HG03135 (cell line): Measurements from ENCODE around the gene ZSWIM3.
A peak's percentile ranks its signal among the peaks of the same experiment; 100 is the strongest.

Experiments used
- ATAC-seq: cut with Tn5 transposase; IDR thresholded peaks from one replicate; pipeline ENCODE4 v1.9.1; 2021; ENCODE audit warnings: mild to moderate bottlenecking, moderate library complexity; ENCODE audit not compliant: unreplicated experiment

ZSWIM3 gene

DNA sequence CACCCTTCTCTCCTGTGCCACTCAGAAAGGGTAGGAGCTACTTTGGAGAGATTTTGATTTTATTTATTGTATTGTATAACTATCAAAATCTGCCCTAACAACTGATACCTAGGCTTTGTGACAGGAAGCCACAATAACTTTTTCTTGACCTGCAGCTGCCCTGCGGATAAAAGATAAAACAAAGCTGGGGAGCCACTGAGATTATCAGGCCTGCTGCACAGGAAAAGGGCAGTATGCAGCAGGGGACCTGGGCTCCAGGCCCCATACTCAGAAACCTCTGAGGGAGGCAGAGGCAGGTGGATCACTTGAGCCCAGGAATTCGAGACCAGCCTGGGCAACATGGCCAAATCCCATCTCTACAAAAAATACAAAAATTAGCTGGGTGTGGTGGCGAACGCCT is 24.8 kb upstream of the ZSWIM3 start:
- no peak for ATAC-seq

DNA sequence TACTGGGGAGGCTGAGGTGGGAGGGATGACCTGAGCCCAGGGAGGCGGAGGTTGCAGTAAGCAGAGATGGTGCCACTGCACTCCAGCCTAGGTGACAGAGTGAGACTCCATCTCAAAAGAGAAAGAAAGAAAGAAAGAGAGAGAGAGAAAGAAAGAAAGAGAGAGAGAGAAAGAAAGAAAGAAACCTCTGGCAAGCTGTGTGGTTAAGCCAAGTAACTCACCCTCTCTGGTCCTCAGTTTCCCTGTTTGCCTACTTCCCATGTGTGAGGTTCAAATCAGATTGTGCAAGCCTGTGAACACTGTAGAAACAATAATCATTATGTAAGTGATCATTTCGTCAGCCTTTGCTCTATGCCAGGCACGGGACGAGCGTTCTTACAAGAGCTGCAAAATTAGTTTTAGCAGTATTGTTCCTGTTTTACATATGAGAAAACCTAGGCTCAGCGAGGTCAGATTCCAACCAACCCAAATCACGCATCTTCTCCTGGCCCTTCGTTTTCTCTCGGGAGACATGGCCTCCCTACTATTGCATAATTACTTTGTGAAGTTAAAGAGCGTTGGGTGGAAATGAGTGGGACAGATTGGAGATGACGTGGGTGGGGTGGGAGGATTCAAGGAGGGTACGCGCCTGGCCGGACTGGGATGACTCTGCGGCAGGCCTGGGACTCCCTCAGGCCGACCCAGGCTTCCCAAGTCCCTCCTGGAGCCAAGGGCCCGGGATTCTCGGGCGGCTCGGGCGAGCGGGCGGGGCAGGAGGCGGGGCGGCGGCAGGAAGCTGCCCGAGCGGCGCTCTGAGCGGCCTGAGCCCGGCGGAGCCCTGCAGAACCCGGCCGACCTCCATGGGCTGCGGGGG is 24.2 kb upstream of the ZSWIM3 start, which contains the start of gene SNX21:
Gene SNX21 (plus strand): TSS at position 770 of the 853 bp plus-strand sequence. CDS start 121 bp downstream, outside the sequence.
- ATAC-seq = no peak

DNA sequence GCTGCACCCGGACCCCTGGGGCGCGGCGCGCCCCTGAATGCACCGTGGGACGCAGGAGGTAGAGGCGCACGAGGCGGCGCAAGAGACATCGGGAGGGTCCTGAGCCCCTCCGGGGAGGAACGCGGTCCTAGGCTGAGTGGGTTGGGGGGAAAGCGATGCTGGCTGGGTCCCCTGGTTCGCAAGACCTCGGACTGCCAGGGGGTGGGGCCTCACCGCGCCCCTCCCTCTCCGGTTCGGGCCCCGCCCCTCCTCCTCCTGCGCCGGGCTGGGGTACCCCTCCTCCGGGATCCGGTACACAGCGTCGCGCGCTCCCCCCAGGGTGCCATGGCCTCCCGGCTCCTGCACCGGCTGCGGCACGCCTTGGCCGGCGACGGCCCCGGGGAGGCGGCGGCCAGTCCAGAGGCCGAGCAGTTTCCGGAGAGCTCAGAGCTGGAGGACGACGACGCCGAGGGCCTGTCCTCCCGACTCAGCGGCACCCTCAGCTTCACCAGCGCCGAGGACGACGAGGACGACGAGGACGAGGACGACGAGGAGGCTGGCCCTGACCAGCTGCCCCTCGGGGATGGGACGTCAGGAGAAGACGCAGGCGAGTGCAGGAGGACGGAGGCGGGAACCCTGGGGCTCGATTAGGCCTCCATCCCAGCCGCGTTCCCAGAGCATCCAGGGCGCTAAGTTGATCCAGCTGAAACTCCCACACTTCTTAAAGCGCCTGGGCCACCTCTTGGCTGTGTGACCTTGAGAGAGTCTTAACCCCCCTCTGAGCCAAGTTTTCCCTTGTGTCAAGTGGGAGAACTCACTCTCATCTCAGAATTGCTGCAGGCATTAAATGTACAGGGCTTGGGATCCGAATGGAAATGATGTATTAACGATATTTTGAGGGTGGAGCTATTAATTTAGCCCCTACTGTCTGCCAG is 23.3 kb upstream of the ZSWIM3 start:
- no peak for ATAC-seq

GRCh38 chr20:45834797-45835161 is 22.6 kb upstream of the ZSWIM3 start:
- no peak for ATAC-seq

DNA sequence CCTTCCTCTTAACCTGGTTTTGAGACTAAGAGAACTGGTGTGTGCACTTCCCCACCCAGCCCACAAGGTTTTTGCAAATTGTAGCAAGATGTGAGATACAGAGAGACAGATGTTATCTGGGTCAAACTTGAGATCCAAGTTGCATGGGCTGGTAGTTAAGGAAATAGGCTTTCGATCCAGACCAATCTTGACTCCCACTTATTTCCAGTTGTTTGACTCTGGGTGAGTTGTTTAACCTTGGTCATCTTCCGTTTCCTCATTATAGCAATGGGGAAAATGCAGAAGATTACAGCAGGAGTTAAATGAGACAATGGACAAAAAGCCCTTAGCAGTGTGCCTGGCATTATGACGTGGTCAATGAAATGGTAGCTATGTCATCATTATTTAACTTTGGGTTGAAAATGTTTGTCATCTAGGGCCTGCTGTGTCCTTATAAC is 22.1 kb upstream of the ZSWIM3 start:
- no peak for ATAC-seq

DNA sequence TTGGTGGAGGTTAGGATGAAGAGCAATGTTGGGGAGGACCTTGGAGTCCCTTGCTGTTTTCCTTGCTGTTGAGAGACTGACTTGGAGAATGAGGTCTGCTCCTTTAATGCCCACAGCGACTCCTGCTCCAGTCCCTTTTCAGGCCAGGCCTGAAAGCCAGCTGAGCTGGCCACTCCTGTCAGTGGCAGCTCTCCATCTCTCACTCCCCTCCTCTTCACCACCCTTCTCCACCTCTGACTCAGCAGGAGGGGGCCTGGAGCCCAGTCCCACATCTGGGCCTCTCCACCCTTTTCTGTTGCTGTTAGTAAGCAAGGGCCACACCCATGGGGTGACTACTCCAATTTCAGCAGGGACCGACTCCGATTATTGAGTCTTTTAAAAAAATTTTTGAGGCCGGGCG is 21.6 kb upstream of the ZSWIM3 start:
- no peak for ATAC-seq

DNA sequence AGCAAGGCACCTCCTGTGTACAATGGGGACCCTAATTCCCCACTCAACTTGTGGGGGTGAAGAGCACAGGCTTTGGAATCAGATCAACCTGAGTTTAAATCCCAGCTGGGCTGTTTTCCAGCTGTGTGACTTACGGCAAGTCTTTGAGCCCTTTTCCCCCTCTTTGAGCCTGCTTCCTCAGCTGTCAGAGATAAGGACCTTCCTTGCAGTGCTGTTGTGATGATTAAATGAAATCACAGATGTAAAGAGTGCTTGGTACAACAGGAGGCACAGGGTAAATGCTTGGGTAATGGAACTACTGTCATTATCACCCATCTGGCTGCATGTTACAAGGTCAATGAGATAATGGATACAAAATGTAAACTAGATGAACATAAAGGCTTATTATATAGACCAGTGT is 20.6 kb upstream of the ZSWIM3 start:
- no peak for ATAC-seq

DNA sequence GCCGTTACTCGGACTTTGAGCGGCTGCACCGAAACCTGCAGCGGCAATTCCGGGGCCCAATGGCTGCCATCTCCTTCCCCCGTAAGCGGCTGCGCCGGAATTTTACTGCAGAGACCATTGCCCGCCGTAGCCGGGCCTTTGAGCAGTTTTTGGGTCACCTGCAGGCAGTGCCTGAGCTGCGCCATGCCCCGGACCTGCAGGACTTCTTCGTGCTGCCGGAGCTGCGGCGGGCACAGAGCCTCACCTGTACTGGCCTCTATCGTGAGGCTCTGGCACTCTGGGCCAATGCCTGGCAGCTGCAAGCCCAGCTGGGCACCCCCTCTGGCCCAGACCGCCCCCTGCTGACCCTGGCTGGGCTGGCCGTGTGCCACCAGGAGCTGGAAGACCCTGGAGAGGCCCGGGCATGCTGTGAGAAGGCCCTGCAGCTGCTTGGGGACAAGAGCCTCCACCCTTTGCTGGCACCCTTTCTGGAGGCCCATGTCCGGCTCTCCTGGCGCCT is 16.7 kb upstream of the ZSWIM3 start:
- no peak for ATAC-seq

- ATAC-seq = no peak
These were observed 15.8 kb upstream of the ZSWIM3 start for GRCh38 chr20:45841407-45842129.

DNA sequence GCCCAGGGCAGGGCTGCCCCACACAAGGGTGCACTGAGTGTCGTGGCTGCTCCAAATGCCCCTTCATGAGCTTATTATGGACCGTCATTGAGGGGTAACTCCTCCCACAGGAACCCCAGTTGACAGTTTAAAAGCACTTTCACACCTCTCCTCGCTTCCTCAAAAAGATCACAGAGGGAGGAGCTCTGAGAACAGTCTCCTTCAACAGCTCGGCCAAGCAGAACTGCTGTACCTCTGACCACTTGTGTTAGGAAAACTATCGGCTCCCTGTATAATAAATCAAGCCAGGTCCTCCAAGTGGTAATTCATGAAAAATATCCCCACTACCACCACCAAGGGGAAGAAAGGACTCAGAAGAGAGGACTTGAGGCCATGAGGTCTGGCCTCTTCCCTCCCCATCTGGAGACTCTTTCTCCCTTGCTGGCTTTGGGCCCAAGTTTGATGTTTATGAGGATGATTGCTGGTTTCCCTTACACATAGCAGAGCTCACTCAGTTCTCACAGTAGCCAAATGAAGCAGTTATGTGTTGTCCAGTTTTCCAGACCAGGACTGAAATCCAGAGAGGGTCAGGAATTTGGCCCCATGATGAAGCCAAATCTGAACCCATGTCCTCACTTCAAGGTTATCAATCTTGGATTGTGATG is 15.1 kb upstream of the ZSWIM3 start:
- peak; percentile 60 for ATAC-seq

GRCh38 chr20:45843506-45843905 is 13.9 kb upstream of the ZSWIM3 start:
- ATAC-seq = no peak

DNA sequence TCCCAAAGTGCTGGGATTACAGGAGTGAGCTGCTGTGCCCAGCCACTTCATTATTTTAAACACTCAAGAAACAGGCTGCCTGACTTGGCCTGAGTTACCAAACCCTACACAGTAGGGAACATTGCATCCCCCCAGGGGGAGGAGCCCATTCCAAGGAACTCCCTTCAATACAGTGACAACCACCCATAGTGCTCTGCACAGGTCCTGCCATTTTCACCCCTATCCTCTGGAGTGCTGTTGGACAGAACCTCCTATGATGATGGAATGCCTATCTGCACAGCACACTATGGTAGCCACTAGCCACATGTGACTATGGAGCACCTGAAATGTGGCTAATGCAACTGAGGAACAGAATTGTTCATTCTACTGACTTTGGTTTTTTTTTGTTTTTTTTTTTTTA is 12.0 kb upstream of the ZSWIM3 start:
- ATAC-seq = no peak

DNA sequence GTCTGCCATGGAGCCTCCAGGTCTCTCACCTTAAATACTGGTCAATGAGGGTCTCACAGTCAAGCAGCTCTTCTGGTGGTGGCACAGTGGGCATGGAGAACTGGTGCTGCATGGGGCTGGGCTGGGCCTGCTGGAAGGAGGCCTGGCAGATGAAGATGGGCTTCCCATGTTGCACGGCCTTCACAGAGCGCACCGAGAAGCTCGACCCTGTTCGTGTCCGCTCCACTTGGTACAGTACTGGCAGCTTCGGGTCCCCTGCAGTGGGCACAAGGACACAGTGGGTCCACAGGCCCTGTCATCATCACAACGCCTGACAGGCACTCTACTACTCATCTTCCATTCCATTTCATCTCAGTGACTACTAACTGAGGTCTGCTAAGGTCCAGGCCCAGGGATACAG is 9.0 kb upstream of the ZSWIM3 start:
- no peak for ATAC-seq

- no peak for ATAC-seq
These were observed 8.3 kb upstream of the ZSWIM3 start for GRCh38 chr20:45848969-45849582.

GRCh38 chr20:45850238-45850637 is 7.2 kb upstream of the ZSWIM3 start:
- no peak for ATAC-seq

GRCh38 chr20:45850926-45851325 is 6.5 kb upstream of the ZSWIM3 start:
- ATAC-seq = no peak

DNA sequence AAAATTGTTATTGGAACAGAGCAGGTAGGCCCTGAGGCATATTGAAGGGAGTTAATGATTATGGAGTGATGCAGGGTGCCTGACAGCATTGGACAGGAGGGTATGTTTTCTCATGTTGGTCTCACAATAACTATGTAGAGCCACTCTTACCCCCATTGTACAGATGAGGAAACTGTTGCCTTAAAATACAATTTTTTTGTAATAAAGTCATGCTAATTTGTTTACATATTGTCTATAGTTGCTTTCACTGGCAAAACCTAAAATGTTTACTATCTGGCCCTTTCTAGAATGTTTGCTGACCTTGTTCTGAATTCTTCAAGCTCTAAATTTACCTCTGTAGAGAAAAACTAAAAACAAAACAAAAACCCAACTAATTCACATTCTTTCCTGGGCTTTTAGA is 5.9 kb upstream of the ZSWIM3 start:
- no peak for ATAC-seq

DNA sequence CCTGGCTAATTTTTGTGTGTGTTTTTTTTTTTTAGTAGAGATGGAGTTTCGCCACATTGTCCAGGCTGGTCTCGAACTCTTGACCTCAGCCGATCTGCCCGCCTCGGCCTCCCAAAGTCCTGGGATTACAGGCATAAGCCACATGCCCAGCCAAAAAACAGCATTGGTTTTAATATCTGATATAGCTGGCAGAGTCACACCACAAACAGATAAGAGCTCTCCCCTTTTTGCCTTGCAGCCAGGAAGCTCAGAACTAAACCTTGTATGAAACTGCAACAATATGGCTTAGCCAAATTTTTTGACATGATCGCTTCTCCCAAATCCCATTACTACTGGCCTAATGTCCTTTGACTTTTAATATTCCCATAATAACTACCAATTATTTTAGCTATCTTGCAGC is 5.1 kb upstream of the ZSWIM3 start:
- no peak for ATAC-seq

DNA sequence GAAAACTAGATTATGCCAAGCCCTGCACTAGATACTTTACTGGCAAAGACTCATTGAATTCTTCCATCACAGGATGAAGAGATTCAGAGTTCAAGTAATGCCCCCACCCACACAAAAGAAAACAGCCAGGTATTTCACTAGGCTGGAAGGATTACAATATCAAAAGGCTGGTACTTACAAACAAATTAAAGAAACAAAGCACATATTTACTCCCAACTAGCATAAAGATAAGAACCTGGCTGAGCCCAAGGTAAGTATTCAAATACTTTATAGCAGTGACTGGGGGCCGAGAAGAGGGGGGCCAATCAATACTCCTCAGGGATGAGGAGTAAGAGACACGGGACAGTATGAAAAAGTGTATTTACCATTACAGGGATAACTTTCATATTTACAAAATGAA is 3.9 kb upstream of the ZSWIM3 start:
- no peak for ATAC-seq

- ATAC-seq = peak; percentile 7
These were observed 435 bp downstream of the ZSWIM3 start for GRCh38 chr20:45857882-45858216.
